ENCODE data around the gene VTI1A.
"Not testable (repeated sequence)": the region's sequence is repeated elsewhere in the genome, so short reads cannot be mapped to it uniquely, and the experiment has no call there.

VTI1A gene

DNA sequence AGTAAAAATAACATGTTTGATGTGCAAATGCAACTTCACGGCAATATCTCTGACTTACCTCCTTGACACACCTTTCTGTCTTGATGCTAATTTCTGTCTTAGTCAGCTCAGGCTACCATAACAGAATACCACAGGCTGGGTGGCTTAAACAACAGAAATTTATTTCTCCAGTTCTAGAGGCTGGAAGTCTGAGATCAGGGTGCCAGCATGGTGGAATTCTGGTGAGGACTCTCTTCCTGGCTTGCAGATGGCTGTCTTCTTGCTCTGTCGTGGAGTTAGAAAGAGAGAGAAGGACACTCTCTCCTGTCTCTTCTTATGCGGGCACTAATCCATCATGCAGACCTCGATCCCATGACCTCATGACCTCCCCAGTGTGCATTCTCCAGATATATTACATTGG lies 134.9 kb downstream of the VTI1A start:
- H3K27ac ChIP-seq: no peak overlapping the region
- DNase-seq (ENCODE audit: low read depth, low spot score): no peak

DNA sequence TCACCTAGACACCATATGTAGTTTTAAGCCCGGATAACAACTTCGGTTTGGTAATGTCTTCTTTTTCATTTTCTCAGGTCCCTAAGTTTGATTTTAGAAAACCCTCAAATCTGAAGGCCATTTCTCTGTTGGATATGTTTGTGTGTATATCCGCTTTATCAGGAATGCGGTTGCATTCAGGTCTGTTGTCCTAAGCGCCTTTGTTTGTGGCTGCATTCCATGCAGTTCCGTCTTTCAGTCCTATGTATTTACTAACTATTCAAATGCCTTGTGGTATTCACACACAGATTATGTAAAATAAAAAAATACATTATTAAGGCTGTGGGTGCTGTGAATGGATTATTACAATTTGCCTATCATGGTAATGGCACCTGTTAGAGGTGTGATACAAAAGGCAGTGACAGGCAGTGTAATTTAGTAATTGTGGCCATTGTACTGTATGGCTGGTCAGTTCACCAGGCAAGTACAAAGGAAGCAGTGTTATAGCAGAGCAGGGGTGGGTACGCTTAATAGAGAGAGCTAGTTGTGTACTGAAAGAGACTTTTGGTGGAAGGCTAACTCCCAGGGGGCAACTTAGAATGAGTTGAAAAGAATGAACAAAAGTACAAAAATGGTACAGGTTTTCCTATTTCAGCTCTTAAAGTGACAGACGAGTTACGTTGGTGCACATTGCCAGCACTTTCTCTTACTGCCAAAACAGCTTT lies 136.4 kb downstream of the VTI1A start:
- no peak for DNase-seq (ENCODE audit: low read depth, low spot score)
- peak overlapping the region; percentile 80 for H3K27ac ChIP-seq

DNA sequence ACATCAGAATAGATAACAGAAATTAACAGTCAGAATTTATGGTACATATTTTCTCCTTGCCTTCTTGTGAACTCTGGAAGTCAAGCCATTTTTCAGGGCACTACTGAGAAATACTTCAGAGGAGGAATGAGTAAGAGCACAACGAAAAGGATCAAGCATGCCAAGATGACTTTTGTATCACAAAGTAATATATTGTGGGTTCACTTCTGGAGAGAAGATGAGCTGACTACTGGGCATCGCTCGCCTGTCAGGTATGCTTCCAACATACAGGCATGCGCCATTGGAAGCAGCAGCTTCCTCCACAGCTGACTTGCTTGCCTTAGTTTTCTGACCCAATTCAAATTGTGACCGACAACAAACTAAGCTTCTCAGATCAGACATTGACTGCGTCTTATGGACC lies 137.3 kb downstream of the VTI1A start:
- no peak for DNase-seq (ENCODE audit: low read depth, low spot score)
- H3K27ac ChIP-seq: peak overlapping the region; percentile 80

DNA sequence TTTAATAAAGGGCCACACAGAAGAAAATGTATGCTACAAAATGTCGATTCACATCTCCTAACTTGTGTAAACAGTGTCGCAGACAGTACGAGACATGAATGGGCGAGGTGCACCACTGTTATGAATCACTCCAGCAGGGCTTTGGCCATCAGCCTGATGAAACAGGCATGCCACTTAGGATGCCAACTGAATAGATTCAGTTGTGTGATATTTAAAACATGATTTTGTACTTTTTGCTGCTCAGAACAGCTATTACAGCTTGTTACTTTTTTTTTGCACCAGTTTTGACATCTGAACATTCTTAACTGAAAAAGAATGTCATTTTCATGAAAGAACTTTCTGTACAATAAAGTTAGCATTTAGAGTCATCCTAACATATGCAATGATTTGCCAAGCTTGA lies 138.1 kb downstream of the VTI1A start:
- peak; percentile 56 for DNase-seq (ENCODE audit: low read depth, low spot score)
- H3K27ac ChIP-seq: peak overlapping the region; percentile 80

DNA sequence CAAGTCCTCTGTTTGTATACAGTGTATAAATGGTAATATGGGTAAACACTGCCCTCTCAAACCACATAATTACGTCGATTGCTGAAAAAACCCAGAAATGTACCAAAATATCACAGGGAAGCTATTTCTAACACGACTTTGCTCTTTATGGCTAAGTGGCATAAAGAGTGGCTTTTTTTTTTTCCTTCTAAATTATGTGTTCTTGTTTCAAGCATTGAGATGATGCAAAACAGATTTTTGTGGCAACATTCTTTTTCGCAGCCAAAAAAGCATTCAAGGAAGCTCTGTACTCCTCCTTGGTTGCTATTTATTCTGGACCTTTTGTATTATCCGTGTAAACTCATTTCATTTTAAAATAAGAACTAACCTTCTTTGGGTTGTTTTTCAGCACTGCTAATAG lies 138.9 kb downstream of the VTI1A start:
- no peak overlapping the region for H3K27ac ChIP-seq
- DNase-seq (ENCODE audit: low read depth, low spot score): no peak

- H3K27ac ChIP-seq: no peak overlapping the region
- DNase-seq (ENCODE audit: low read depth, low spot score): no peak
These were observed 140.7 kb downstream of the VTI1A start for GRCh38 chr10:112587729-112588128.

DNA sequence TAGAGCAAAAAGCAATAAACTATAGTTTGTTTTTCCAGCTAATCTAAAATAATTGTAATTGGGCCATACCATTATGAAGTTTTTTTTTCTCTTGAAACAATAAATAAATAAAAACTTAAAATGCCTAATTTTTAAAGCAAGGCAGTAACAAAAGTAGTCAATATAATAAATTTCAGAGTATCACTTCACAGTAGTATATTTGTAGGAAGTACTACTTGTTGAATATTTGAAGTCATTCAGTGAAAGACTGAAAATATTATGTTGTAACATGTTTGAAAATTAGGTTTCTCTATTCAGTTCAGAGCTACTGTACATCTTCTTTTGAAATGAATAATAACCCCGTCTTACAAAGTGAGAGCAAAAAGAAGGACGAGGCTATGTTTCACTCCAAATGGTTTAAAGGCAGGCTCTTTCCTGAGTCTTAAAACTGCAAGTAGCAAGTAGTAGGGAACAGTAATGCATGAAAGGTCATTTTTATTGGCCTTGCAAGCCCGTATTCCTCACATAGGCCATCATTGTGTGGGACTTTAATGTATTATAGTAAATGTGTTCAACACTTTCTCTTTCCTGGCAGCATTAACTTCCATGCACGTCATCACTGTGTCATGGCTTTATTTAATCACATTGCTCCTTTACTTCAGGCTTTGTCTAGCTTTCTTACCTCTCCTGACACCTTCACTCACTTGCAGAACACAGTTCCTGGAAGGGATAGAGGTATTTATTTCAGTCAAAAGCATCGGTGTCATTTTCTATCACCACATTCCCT lies 141.4 kb downstream of the VTI1A start:
- DNase-seq (ENCODE audit: low read depth, low spot score): no peak
- H3K27ac ChIP-seq: no peak overlapping the region

DNA sequence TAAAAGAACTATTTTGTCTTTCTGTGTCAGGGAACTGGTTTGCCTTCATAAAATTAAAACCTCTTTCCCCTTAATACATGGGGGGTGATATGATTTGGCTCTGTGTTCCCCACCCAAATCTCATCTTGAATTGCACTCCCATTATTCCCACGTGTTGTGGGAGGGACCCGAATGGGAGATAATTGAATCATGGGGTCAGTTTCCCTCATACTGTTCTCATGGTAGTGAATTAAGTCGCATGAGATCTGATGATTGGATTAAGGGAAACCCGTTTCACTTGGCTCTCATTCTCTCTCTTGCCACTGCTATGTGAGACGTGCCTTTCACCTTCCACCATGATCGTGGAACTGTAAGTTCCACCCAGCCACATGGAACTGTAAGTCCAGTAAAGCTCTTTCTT lies 142.1 kb downstream of the VTI1A start:
- no peak for DNase-seq (ENCODE audit: low read depth, low spot score)
- H3K27ac ChIP-seq: no peak overlapping the region

DNA sequence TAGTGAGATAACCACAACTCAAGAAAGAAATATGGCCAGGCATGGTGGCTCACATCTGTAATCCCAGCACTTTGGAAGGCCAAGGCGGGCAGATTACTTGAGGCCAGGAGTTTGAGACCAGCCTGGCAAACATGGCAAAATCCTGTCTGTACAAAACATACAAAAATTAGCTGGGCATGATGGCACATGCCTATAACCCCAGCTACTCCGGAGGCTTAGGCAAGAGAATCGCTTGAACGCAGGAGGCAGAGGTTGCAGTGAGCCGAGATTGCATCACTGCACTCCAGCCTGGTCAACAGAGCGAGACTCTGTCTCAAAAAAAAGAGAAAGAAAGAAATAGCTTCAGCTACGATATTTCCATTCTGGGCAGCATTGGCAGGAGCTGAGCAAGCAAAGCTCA lies 143.8 kb downstream of the VTI1A start:
- H3K27ac ChIP-seq; DNase-seq (ENCODE audit: low read depth, low spot score): not testable (repeated sequence)

DNA sequence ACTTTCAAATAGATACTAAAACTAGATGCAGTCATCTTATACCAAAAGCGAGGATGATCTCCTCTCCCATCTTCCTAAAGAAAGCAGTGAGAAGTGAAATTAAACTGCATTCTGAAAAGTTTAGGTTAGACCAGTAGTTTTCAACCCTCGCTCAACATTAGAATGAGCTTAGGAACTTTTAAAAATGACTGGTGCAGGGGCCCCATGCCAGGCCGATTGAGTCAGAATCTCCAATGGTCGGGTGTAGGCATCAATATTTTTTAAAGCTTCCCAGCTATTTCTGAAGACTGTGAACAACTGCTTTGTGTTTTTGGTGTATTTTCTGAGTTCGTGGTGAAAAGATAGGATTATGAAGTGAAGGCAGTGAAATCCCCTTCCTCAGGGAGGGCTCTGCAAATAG lies 146.0 kb downstream of the VTI1A start:
- no peak overlapping the region for H3K27ac ChIP-seq
- no peak for DNase-seq (ENCODE audit: low read depth, low spot score)

- no peak for DNase-seq (ENCODE audit: low read depth, low spot score)
- no peak overlapping the region for H3K27ac ChIP-seq
These were observed 154.4 kb downstream of the VTI1A start for GRCh38 chr10:112601214-112602090.

DNA sequence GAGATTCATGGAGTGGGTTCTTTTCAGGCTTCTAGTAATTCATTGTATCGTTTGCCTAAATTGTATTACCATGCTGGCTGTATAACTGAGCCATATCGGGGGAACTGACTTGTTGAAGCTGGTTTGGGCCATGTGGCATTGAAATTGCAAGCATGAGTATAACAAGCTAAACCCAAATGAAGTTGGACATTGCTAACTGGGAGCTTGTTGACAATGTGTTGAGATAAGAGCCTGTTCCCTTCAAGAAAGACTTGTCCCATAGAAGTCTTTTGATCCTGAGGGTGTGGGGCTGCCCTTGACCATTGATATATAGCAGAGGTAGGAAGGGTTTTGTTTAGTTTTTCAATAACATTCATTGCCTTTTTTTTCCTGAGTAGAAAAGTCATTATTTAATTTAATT lies 156.0 kb downstream of the VTI1A start:
- no peak for DNase-seq (ENCODE audit: low read depth, low spot score)
- no peak overlapping the region for H3K27ac ChIP-seq

GRCh38 chr10:112605063-112605462 lies 158.0 kb downstream of the VTI1A start:
- H3K27ac ChIP-seq: no peak overlapping the region
- no peak for DNase-seq (ENCODE audit: low read depth, low spot score)

GRCh38 chr10:112607506-112607905 lies 160.5 kb downstream of the VTI1A start:
- DNase-seq (ENCODE audit: low read depth, low spot score): no peak
- H3K27ac ChIP-seq: no peak overlapping the region

DNA sequence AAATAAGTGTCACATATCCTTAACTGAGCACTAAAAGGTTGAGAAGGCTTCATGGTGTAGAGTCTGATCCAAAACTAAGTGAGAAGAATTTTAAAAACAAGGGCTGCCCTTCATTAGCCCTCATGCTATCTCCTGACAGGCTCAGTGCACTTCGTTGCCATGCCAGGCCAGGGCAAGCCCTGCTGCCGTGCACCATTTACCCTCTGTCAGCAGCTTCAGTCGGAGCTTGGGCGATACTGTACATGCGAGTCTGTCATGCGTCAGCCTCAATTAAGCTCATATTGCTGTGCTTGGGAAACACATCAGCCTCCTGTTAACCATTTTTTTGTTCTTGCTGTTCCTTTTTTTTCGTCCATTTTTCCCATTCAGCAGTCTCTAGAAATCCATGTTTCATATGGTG lies 166.6 kb downstream of the VTI1A start:
- no peak for DNase-seq (ENCODE audit: low read depth, low spot score)
- no peak overlapping the region for H3K27ac ChIP-seq

GRCh38 chr10:112614072-112614471 lies 167.1 kb downstream of the VTI1A start:
- DNase-seq (ENCODE audit: low read depth, low spot score): no peak
- H3K27ac ChIP-seq: no peak overlapping the region

DNA sequence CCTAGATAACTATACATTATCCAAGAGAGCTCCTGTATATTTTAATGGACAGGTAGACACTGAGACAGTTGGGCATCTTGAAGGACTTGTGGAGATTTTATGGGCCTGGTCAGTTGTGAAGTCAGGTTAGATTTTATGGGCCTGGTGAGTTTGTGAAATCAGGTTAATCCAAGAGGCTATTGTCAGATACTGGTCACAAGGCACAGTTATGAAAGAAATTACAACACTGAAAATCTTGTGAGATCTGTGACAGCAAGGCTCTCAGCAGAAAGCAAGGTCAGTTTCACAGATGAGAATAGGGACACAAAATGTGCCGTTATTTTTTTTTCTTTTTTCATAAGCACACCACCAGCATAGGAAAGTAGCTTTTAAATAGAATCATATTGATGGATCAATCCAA lies 167.6 kb downstream of the VTI1A start:
- H3K27ac ChIP-seq: no peak overlapping the region
- no peak for DNase-seq (ENCODE audit: low read depth, low spot score)

DNA sequence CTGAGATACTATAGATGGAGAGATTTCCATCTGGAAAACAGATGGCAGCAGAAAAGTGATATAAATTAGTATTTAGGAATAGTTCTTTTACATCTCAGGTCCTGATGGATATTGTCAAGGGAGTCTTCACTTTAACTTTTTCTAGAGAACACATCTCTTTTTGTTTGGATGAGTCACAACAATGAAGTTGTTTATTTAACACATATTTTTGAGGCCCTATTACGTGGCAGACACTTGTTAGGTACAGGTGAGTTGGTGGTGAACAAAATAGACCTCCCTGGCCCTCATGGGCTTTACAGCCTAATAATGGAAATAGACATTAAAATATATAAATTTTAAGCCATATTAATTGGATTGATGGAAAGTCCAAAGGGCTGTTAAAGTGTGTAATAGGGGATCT lies 168.3 kb downstream of the VTI1A start:
- no peak for DNase-seq (ENCODE audit: low read depth, low spot score)
- no peak overlapping the region for H3K27ac ChIP-seq

DNA sequence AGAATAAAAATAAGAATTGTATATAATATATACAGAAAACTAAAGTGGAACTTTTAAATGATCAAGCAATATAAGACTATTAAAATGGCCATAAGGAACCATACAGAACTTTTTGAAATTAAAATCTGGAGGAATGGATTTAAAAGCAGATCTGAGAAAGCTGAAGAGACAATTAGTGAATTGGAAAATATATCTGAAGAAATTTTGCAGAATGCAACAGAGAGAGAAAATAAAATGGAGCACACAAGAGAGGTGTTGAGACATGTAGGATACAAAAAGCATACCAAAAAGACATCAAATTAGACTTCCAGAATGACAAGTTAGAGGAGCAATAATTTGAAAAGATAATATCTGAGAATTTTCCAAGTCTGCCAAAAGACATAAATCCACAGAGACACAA lies 169.6 kb downstream of the VTI1A start:
- no peak overlapping the region for H3K27ac ChIP-seq
- no peak for DNase-seq (ENCODE audit: low read depth, low spot score)

DNA sequence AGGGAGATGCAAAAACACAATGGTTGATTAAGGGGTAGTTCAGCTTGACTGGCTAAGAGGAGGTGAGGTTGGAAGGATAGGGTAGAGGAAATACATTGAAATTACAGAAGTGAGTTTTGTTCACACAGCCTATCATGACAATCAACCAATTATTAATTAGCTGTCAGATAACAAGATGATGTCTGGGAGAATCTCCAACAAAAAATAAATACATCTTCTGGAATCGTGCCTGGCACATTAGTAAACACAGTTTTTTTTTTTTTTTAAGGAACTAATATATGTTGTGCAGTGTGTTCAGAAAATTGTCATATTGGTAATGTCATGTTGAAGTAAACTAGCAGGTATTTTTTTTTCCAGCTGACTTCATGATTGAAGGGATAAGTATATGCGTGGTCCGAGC lies 171.8 kb downstream of the VTI1A start:
- no peak overlapping the region for H3K27ac ChIP-seq
- DNase-seq (ENCODE audit: low read depth, low spot score): no peak

DNA sequence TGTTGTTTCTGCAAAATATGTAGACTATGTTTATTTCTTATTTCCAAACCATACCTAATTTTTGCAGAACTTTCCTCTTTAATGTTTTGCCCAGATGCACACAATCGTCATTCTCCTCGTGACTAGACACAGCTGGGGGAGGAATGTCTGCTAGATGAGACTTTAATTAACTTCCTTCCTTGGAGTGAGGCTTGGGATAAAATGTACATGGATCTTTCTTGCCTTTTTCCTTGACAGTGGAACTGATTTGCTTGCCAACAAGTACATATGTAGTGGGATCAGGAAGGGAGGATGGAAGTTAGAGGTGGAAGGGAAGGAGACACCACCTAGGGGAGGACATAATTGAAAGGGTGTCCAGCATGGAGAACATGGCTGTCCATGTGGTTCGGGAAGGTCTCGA lies 172.5 kb downstream of the VTI1A start:
- DNase-seq (ENCODE audit: low read depth, low spot score): no peak
- H3K27ac ChIP-seq: no peak overlapping the region
